Measurements from ENCODE around the gene ATP8B3.

Gene ATP8B3

DNA sequence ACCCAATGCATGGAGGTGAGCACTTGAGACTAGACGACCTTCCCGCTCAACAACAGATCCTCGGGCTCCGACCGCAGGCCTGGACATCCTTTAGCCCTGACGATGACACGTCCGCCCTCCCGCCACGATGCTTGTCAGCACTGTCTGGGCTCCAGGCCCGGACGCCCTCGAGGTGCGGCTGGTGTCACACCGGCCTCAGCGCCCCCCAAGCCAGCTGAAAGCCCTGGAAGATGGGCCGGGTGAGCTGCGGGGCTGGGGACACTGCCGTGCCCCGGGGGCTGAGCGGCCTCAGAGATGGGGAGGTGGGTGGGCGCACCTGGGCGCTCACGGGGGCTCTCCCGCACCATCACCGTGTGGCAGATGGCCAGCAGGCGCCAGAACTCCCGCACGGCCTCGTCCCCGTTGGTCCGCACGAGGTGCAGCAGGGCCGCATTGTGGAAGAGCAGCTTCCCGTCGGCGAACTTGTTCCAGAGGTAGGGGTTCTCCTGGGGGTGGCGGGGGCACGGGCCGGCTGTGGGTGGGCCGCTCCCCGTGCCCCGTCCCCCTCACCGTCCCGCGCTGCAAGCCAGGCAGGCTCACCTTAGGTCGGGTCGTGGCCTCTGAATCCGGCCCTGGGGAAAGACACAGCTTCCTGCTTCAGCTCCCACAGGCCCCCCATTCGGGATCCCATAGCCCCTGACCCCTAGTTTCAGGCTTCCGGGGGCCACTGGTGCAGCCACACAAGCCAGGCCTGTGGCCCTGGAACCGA, 15.5 kb downstream of the ATP8B3 start:
- DNase-seq: no peak

DNA sequence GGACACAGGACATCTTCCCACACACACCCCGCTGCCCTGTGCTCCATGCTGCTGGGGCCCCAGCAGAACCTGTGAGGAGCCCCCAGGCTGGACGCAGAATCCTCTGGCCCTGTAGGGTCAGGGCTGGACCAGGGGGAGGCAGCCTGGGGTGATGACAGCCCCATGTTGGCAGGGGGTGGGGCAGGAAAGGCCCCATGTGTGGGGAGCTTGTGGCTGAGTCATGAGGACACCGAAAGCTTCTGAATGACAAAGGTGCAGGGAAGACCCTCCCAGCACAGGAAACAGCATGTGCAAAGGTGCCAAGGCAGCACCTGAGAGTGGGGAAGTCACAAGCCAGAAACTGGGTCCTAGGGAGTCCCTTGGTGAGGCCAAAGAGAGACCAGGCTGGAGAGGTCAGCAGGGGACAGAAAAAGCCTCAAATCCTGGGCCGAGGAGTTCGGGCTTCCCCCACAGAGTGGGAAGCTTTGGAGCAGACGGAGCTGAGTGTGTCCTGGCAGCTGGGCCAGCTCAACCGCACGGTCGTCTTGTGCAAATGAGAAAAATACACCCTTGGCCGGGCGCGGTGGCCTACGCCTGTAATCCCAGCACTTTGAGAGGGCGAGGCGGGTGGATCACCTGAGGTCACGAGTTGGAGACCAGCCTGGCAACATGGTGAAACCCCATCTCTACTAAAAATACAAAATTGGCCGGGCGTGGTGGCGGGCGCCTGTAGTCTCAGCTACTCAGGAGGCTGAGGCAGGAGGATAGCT, 17.5 kb downstream of the ATP8B3 start:
- no peak for DNase-seq

DNA sequence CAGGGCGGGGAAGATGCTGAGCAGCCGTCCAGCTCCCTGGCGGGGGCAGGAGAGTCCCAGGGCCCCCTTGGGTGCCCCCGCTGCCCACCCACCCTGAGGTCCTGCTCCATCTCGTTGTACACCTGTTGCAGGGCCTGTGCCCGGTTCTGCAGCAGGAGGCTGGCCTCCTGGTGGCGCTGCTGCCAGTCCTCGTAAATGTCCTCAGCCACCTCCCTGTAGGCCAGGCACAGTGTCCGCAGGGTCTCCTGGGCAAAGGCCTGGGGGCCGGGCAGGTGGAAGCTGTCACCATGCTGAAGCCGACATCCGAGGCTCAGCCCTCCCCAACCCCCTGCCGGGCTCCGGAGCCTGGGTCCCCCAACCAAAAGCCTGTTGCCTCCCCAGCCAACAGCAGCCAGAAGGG, 20.2 kb downstream of the ATP8B3 start:
- DNase-seq: no peak

DNA sequence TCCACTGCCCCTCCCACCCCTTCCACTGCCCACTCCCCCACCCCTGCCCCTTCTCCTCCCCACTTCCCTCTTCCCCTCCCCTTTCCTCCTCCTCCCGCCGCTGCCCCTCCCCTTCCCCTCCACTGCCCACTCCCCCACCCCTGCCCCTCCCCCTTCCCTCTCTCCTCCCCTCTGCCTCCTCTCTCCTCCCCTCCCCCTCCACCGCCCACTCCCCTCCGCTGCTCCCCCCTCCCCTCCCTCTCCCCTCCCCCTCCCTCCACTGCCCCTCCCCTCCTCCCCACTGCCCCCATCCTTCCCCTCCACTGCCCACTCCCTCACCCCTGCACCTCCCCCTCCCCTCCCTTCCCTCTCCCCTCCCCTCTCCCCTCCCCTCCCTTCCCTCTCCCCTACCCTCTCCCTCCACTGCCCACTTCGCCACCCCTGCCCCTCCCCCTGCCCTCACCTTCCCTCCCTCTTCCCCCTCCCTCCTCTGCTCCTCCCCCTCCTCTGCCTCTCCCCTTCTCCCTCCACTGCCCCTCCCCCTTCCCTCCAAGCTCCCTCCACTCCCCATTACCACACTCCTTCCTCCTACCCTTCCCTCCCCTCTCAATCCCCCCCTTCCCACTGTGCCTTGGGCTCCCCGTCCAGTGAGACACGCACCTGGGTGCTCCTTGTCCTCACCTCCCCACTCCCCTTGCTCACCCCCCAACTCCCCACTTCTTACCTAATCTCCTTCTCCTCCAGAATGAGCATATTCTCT, 21.9 kb downstream of the ATP8B3 start:
- DNase-seq: no peak

DNA sequence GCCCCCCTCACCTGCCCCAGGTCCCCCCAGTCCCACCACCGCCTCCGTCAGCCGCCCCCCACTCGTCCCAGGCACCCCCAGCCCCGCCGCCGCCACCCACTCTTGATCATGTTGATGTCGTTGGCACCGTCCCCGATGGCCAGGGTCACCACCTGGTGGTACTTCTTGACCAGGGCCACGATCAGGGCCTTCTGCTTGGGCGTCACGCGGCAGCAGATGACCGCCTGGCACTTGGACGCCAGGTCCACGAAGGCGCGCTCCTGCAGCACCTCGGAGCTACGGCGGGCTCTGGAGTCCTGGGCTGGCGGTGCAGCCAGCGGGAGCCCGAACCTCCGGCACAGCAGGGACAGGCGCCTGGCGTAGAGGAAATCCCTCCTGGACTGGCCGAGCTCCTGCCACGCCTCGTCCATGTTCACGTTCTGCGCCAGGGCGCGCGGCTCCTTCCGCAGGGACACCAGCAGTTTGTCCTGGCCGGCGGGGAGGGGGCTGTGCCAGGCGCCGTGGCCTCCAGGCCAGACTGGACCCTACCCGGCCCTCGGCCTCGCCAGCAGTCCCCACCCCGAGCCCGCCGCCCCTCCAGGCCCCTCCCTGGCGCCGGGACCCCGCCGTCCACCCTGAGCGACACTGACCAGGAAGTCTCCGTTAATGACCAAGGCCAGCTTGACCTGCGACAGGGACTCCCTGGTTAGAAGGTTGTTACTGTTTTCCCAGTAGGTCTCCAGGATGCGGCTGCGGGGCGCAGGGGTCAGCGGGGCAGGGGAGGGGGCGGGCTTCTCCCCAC, 22.6 kb downstream of the ATP8B3 start:
- no peak for DNase-seq

DNA sequence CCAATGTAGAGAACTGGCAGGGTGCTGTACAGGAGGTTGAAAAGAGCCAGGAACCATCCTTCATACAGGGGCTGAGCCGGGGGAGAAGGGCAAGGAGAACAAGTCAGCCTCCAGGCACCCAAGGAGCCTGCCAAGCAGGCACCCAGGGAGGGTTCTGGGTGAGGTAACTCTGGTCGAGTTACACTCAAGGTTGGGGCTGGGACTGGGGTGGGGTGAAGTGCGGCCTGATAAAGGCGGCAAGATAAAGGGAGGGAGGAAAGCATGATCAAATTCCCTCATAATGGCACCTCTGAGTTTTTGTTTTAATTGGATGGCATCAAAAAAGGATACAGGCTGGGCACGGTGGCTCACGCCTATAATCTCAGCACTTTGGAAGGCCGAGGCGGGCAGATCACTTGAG, 25.0 kb downstream of the ATP8B3 start:
- DNase-seq: no peak

DNA sequence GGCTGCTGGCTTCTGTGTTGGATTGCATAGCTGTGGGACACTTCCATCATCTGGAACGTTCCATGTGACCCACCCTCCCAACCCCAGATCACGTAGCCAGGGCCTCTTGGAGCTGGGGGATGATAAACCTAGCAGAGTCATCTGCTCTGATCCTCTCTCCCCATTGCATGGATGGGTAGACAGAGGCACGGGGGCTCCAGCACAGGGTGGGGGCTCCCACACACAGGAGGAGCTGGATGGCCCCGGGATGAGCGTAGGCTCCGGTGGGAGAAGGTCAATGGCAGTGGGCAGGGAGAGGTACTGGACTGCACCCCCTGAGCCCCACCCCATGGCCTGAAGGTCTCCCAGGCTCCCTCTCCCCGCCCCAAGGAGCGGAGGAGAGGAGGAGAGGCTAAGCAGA, 25.4 kb downstream of the ATP8B3 start:
- no peak for DNase-seq

DNA sequence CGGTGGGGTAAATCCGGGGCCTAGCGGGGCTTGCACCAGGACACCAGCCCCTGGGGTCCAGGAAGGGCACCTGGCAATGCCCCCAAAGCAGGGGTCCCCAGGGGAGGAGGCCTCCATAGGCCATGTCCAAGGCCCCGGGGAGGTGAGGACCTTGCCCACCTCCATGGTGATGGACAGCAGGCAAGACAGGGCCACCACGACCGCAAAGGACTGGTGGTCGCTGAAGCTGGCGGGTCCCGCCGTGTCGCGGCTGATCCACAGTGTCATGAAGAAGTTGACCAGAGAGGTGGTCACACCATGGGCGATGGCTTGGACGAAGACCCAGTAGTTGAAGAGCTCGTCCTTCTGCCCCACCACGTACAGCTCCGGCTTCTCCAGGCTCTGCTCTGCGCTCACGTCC, 26.8 kb downstream of the ATP8B3 start:
- DNase-seq: no peak

DNA sequence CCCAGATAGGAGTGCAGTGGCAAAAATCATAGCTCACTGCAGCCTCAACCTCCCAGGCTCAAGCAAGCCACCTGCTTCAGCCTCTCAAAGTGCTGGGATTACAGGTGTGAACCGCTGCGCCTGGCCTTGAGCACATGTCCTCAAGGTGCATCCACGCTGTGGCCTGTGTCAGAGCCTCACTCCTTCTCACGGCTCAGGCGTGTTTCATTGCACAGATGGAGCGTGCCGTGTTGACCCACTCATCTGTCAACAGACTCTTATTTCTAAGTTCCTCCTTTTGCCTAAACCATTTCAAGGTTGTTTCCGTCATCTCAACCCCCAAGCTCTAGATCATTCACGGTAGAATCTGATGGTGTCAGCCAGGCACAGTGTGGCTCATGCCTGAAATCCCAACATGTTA, 28.2 kb downstream of the ATP8B3 start:
- no peak for DNase-seq

DNA sequence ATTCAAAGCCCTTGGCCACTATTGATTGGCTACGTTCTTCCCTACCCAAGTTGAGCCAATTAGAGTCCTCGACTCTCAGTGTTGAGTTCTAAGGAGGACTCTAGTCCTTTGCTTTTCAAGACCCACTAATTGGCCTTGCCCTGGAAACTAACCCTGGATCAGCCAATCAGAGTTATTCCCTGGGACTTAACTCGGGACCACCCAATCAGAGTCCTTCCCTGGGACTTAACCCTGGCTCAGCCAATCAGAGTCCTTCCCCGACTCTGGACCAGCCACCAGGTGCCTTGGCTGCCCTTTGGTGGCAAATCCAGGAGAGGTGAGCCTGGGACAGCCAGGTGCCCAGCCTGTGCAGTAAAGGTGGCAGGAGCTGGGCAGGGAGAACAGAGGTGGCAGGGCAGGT, 28.7 kb downstream of the ATP8B3 start:
- no peak for DNase-seq

DNA sequence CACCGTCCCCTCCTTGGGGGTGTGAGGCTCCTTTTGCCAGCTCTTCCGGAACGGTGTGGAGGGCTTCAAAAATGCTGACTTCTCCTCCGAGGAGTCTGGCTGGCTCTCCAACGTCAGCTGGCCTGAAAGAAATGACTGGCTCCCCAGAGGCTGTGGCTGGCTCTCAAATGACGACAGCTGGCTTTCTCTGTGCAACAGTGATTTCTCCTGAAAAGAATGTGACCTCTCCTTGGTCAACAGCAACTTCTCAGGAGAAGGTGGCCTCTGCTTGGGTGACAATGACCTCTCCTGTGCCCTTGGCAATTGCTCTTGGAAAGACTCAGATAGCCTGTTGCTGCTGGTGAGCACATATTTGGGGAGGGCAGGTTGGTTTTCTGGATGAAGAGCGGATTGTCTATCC, 29.6 kb downstream of the ATP8B3 start:
- DNase-seq: no peak

DNA sequence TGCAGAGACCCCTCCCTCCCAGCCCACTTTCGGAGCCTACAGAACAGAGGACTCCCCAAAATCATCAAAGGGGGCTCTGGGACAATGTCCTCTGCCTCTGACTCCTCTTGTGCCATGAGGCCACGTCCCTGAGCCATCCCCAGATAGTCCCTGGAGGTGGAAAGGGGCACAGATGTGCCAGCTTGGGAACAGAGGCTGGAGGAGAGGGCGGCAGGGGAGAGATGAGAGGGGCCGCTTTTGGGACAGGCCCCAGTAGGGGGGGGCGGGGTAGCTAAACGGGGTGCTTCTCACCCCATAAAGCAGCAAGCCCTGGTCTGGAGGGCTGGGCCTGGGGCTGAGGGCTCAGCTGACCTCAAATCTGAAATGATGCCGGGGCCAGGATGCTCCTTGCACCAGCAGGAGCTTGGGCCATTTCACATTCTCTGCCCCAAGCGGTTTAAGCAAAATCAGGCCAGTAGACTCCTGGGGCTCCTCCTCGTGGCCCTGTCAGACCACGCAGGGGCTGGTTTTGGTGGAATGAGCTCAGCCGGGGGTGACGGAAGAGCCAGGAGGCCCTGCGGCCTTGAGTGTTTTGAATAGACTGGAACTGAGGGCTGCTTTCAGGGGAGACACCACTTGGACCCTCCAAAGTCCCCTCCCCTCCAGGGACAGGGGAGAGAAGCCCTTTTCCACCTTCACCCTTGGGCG, 31.7 kb downstream of the ATP8B3 start:
- DNase-seq: no peak

DNA sequence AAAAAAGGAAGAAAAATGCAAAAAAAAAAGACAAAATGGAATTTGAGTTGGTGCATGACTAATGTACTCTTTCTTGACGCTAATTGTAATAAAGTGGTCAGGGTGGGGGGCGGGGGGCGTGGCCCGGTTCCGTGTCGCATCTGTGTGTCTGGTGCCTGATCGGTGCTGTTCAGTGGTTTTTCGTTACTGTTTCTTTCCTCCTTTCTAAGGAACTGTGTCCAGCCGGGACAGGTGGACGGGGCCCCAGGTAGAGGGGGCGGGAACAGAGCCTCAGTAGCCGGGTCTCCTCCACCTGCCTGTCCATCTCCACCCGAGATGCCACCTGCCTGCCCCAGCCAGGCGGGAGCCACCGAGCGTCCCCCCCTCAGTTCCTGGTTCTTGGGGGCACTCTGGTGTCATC, 32.5 kb downstream of the ATP8B3 start:
- no peak for DNase-seq

DNA sequence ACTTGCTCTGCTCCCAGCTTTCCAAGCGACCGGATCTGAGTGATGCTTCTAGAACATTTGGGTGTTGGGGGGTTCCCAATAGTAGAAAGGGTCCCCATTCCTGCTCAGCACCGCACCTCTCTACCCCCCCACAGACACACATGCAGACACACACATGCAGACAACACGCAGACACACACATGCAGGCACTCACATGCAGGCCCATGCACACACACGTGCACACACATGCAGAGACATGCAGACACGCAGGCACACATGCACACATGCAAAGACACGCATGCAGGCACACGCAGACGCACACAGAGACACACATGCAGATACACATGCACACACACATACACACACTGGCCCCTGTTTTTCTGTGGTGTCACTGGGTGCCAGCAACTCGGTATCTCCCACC, 34.9 kb downstream of the ATP8B3 start:
- no peak for DNase-seq

DNA sequence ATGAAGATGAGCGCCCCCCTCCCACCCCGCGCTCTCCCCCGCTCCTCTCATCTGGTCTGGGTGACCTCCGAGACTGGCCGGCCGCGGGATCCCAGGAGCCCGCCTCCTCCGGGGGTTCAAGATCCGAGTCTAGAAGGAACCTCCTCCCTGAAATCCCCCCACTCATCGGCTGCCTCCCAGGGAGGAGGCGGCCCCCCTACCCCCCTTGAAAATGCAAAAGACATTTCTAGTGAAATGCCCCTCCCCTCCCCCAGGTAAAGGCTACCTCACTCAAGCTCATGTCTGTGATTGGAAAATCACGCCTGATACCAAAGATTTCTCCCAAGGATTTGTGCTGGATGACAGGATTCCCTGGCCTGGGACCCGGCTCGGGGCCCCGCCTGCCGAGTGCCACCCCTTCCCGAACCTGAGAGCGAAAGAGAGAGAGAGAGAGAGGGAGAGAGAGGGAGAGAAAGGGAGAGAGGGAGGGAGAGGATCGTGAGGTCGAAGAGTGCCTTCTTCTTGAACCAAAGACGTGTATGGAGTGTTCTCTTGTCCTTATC, 35.4 kb downstream of the ATP8B3 start:
- DNase-seq: no peak

DNA sequence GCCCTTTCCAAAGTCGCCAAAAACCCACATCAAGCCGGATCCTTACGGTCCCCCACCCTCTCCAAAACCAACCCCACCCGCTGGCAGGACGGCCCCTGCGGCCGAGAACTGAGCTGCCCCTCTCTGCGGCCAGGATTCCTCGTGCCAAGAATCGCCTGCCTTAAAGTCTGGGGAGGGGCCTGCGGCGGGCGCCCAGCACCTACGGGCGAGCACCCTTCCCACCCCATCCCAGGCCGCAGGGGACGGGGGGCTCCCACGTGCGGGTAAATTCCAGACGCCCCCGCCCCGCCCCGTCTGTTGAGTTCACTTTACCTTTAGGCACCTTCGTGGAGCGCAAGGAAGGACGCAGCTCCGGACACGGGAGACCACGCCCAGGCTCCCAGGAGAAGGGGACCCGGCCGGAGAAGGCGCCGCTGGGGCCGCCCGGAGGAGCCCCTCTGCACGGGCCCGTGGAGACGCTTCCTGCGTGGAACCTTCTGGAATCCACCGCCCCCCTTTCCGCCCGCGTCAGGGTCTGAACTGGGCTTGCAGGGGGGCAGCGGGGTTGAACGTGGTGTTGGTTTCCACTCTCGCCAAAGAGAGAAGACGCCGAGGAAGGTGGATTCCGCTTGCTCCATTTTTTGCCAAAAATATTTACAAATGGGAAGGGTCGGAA, 36.0 kb downstream of the ATP8B3 start:
- DNase-seq: no peak

DNA sequence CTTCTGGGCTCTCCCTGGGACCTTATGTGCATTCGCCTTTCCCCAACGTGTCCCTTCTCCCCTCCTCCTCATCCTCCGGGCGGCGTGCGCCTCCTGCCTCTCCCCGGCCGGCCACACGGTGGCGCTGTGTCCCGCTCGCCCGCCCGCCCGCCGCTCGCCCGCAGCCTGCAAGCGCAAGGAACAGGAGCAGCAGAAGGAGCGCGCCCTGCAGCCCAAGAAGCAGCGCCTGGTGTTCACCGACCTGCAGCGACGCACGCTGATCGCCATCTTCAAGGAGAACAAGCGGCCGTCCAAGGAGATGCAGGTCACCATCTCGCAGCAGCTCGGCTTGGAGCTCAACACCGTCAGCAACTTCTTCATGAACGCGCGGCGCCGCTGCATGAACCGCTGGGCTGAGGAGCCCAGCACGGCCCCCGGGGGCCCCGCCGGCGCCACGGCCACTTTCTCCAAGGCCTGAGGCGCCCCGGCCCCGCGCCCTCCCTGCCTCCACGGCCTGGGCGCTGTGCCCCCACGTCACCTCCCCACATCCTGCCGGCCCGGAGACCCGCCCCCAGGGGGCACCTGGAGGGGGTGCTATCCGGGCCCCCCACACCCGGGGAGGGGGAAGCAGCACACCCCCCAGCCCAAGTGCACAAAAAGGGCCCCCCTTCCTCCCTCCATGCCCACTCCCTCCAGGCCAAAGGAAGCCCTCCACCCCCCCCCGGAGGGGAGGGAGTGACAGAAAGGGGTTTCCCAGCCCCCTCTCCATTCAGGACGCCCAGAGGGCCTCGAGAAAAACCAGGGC, 36.9 kb downstream of the ATP8B3 start:
- DNase-seq: no peak

DNA sequence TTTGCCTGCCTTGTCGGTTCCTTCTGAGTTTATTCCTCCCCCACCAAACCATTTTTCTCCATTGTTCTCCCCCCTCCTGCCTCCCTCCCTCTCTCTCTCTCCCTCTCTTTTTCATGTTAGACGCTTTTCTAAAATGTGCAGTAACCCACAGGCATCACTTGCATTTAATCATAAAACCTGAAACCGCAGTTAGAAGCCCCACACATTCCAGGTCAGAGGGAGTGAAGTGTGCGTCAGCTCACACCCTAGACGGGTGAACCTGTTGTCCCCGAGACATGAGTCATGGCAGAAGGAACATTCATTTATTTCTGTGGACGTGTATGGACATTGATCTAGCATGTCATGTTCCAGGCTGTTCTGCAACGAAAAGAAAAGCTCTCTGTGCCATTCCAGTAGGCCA, 38.9 kb downstream of the ATP8B3 start:
- no peak for DNase-seq

DNA sequence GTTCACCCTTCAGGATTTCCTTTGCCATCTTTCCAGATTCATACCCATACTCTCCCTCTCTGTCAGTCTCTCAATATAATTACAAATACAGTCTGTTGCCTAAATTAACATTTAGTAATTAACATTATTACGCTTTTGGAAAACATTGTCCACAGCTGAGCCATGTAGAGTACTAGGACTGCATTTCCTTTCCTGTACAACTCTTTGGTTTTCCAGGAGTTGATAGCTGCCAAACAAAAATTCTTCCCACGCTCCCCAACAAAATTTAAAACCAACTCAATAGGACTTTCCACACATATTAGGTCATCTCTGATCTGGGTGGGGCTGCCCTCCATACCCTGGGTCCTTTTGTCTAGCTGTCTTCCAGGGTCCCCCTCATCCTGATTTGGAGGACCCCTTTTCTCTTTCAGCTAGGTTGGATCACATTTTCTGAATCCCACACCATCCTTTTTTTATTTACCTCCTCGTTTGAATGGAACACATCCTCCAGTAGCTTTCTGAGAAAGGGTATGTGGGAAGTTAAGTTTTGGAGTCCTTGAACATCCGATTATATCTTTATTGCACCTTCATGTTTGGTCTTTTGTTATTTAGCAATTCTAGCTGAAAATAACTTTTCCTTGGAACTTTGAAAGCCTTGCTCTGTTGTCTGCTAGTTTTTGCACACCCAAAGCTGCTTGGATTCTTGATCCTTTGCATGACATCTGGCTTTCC, 41.1 kb downstream of the ATP8B3 start:
- DNase-seq: no peak

DNA sequence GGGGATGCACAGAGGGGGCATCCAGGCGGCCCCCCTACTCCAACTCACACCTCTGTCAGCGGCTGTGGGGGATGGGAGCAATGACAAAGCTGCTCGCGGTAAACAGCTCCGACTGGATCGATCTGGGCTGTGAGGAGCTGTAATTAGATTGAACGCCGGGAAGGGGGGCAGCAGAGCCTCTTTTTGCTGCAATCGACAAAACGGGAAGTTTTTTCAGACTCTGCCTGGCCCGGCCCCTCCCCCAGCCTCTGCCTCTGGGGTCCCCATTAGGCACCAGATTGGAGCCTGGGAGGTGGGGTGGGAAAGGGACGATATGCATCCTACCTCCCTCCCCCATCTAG, 42.5 kb downstream of the ATP8B3 start:
- DNase-seq: no peak
